NB4 (cell line): Measurements from ENCODE around the gene PRICKLE2.

Experiments used
- DNase-seq: peaks from one replicate; pipeline ENCODE4 v3.0.0; 2010; ENCODE audit warnings: low read depth
- H3K4me3 ChIP-seq: one replicate; pipeline ENCODE4 v1.5.1; 2011; ENCODE audit warnings: mild to moderate bottlenecking, low read depth, low read length, moderate library complexity
- CTCF ChIP-seq: IDR thresholded peaks from one replicate; pipeline ENCODE4 v1.5.1; 2012; ENCODE audit warnings: low read depth, low read length
- MAX ChIP-seq: IDR thresholded peaks from 2 replicates; pipeline ENCODE4 v1.6.1; 2011; ENCODE audit warnings: low read depth, low read length
- MYC ChIP-seq: IDR thresholded peaks from 2 replicates; pipeline ENCODE4 v1.6.1; 2011; ENCODE audit warnings: low read depth, low read length
- POLR2A ChIP-seq: IDR thresholded peaks from 2 replicates; pipeline ENCODE4 v1.6.1; 2011; ENCODE audit warnings: mild to moderate bottlenecking; ENCODE audit not compliant: insufficient read length; ENCODE audit errors: extremely low read depth

PRICKLE2 gene

GRCh38 chr3:64270142-64270865 is 45.0 kb upstream of the PRICKLE2 start:
- no peak overlapping the region for H3K4me3 ChIP-seq
- no peak for DNase-seq
- TF ChIP-seq CTCF (no peak), POLR2A (no peak), MAX (no peak), MYC (no peak)

GRCh38 chr3:64268926-64269325 is 43.7 kb upstream of the PRICKLE2 start:
- TF ChIP-seq CTCF, result no peak
- TF ChIP-seq POLR2A, result no peak
- TF ChIP-seq MYC, result no peak
- no peak for TF ChIP-seq MAX
- no peak overlapping the region for H3K4me3 ChIP-seq

GRCh38 chr3:64267721-64268604 is 42.7 kb upstream of the PRICKLE2 start:
- DNase-seq, result no peak
- no peak overlapping the region for H3K4me3 ChIP-seq
- TF ChIP-seq MAX (no peak), MYC (no peak), CTCF (no peak), POLR2A (no peak)

More at GRCh38 chr3:64268926-64269325, 43.7 kb upstream of the PRICKLE2 start:
- DNase-seq, result no peak

- TF ChIP-seq MAX (no peak), CTCF (no peak), MYC (no peak)
- DNase-seq, result no peak
- H3K4me3 ChIP-seq, result no peak overlapping the region
Measured at GRCh38 chr3:64266983-64267382, 41.7 kb upstream of the PRICKLE2 start.

GRCh38 chr3:64266065-64266931 is 41.0 kb upstream of the PRICKLE2 start:
- no peak for TF ChIP-seq POLR2A
- TF ChIP-seq MAX, result no peak
- no peak for TF ChIP-seq CTCF
- TF ChIP-seq MYC, result no peak
- no peak for DNase-seq
- no peak overlapping the region for H3K4me3 ChIP-seq
